GM13976 (cell line): ENCODE results near the gene DNAAF5.

ENCODE experiments used
- DNase-seq: peaks from one replicate; pipeline ENCODE4 v3.0.0; 2012; ENCODE audit warnings: low spot score
- in situ Hi-C: fragments of 300-500 bp; cut with MboI; formaldehyde crosslinking; loops from one replicate; pipeline ENCODE4 v1.12.0; 2022; ENCODE audit warnings: low sequenced_read_pairs, mixed read lengths, inconsistent platforms; ENCODE audit not compliant: unreplicated experiment
- TF ChIP-seq, protein P1 (sequence below): IDR thresholded peaks from 2 replicates; pipeline ENCODE4 v1.5.1; 2012; ENCODE audit warnings: borderline replicate concordance, mild to moderate bottlenecking; ENCODE audit not compliant: insufficient read depth; ENCODE audit errors: extremely low read depth, missing control alignments, control extremely low read depth

DNAAF5 gene

DNA sequence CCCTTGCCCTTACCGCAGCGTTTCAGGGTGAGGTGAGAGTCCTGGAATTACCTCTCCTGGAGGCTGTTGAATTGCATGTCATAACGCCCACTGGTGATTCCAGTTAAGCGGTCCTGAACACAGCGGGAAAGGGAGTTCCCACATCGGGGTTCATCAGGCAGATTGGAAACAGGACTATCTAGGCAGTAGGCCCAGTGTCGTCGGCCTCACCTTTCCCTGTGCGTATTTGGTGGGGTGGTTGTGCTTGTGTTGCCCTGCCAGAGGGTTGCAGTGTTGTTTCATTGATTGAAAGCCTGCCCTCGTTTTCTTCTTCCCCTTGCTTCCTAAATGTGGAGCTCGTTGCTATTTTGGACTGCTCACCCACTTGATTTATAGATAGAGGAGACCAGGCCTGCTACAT is 95.2 kb downstream of the DNAAF5 start:
- TF ChIP-seq, protein P1, sequence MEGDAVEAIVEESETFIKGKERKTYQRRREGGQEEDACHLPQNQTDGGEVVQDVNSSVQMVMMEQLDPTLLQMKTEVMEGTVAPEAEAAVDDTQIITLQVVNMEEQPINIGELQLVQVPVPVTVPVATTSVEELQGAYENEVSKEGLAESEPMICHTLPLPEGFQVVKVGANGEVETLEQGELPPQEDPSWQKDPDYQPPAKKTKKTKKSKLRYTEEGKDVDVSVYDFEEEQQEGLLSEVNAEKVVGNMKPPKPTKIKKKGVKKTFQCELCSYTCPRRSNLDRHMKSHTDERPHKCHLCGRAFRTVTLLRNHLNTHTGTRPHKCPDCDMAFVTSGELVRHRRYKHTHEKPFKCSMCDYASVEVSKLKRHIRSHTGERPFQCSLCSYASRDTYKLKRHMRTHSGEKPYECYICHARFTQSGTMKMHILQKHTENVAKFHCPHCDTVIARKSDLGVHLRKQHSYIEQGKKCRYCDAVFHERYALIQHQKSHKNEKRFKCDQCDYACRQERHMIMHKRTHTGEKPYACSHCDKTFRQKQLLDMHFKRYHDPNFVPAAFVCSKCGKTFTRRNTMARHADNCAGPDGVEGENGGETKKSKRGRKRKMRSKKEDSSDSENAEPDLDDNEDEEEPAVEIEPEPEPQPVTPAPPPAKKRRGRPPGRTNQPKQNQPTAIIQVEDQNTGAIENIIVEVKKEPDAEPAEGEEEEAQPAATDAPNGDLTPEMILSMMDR: no peak
- in situ Hi-C loops: no loop called here
- DNase-seq: no peak

DNA sequence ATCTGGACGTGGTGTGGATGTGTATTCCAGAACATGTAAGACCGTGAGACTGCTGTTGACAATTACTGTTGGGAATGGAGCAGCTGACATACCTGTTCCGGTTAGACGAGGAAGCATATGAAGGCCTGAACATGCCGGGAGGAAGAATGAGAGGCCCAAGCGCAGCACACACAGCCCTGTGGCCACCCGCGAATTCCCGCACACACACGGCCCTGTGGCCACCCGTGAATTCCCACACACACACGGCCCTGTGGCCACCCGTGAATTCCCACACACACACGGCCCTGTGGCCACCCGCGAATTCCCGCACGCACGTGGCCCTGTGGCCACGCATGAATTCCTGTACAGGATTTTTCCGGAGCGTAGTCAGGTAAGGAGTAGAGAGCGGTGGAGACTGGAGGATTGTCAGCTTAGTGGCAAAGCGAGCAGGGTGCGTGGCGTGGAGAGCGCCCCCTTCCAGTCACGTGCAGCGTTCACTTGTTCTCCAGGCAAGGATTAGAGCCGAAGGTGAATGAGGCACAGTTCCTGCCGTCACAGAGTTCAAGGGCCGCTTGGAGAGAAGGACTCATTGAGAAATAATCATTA is 96.3 kb downstream of the DNAAF5 start:
- in situ Hi-C loops: no loop called here
- DNase-seq: no peak

GRCh38 chr7:823649-824048 is 97.2 kb downstream of the DNAAF5 start:
- in situ Hi-C loops: no loop called here
- TF ChIP-seq, protein P1: no peak
- no peak for DNase-seq

More for the DNA sequence above, 96.3 kb downstream of the DNAAF5 start:
- TF ChIP-seq, protein P1: no peak

- DNase-seq: no peak
- TF ChIP-seq, protein P1: no peak
- in situ Hi-C loops: no loop called here
Measured at GRCh38 chr7:824081-824480, 97.6 kb downstream of the DNAAF5 start.

GRCh38 chr7:824664-825063 is 98.2 kb downstream of the DNAAF5 start:
- in situ Hi-C loops: no loop called here
- TF ChIP-seq, protein P1: no peak
- no peak for DNase-seq

DNA sequence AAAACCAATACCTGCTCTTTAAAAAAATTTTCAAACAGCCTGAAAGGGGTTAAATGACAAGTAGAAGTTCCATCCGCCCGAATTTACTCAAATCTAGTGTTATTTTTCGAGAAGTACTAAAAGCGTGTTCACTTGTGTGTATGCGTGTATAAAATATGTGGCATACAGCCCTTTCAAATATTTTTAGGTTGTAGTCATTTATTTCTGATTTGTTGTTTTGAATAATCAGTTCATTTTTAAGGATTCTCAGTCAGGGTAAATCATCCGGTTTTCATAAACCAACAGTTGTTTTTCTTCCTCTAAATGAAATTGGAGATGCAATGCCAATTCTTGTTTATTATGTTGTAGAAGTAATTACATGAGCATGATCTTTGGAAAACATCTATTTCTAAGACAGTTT is 98.9 kb downstream of the DNAAF5 start:
- TF ChIP-seq, protein P1: no peak
- in situ Hi-C loops: no loop called here
- DNase-seq: no peak
